Keratinocyte (primary cell): Measurements from ENCODE around the gene RNF157. TPM values are rescaled to one million over a fixed set of nuclear protein-coding genes. Genes with fewer than 3 reads are reported as not detected.

Source experiments
- DNase-seq: peaks from one replicate; pipeline ENCODE4 v3.0.0-alpha.2; 2011; ENCODE audit warnings: low read depth, missing footprints, low spot score
- FAIRE-seq: peaks from 2 replicates; lab custom pipeline; 2011; peaks lifted over from hg19 to GRCh38; lab: Jason Lieb, UNC
- H2AFZ ChIP-seq: 2 replicates; pipeline ENCODE4 v1.6.0; 2012; ENCODE audit warnings: low read length, control low read depth, inconsistent platforms; ENCODE audit not compliant: control insufficient read depth
- H3K27ac ChIP-seq: 2 replicates; pipeline ENCODE4 v1.5.1; 2011; ENCODE audit warnings: low read length; ENCODE audit not compliant: control insufficient read depth, insufficient read depth
- H3K27me3 ChIP-seq: 3 replicates; pipeline ENCODE4 v1.6.0; 2011; ENCODE audit warnings: low read length; ENCODE audit not compliant: control insufficient read depth, insufficient read depth; ENCODE audit errors: extremely low read depth
- H3K36me3 ChIP-seq, 2 experiments: 2 replicates in 1 of 2; 3 replicates in 1 of 2; pipeline ENCODE4 v1.5.1; 2011; ENCODE audit warnings: low read length in 2 of 2, mild to moderate bottlenecking in 1 of 2; ENCODE audit not compliant: control insufficient read depth in 2 of 2, insufficient read depth in 2 of 2; ENCODE audit errors: extremely low read depth in 1 of 2
- H3K4me1 ChIP-seq: 3 replicates; pipeline ENCODE4 v1.5.1; 2011; ENCODE audit warnings: low read length; ENCODE audit not compliant: control insufficient read depth, insufficient read depth; ENCODE audit errors: extremely low read depth
- H3K4me2 ChIP-seq: 3 replicates; pipeline ENCODE4 v1.6.0; 2011; ENCODE audit warnings: low read depth, low read length; ENCODE audit not compliant: control insufficient read depth, insufficient read depth; ENCODE audit errors: extremely low read depth
- H3K4me3 ChIP-seq, 3 experiments: fragments of 200-600 bp in 1 of 3; sonication (generic) in 1 of 3; 2 replicates in 2 of 3; 3 replicates in 1 of 3; pipeline ENCODE4 v1.5.1; 2011 to 2016; ENCODE audit warnings: low read length in 3 of 3, mild to moderate bottlenecking in 3 of 3, control low read depth in 2 of 3, inconsistent platforms in 1 of 3, low read depth in 1 of 3, mixed read lengths in 1 of 3, mixed run types in 1 of 3, moderate library complexity in 1 of 3; ENCODE audit not compliant: control insufficient read depth in 2 of 3, insufficient read depth in 2 of 3; ENCODE audit errors: extremely low read depth in 1 of 3
- H3K79me2 ChIP-seq: 2 replicates; pipeline ENCODE4 v1.6.0; 2012; ENCODE audit warnings: low read length; ENCODE audit not compliant: control insufficient read depth, insufficient read depth
- H3K9ac ChIP-seq: 3 replicates; pipeline ENCODE4 v1.6.0; 2011; ENCODE audit warnings: low read length; ENCODE audit not compliant: control insufficient read depth, insufficient read depth; ENCODE audit errors: extremely low read depth
- H3K9me1 ChIP-seq: 3 replicates; pipeline ENCODE4 v1.6.0; 2011; ENCODE audit warnings: low read length; ENCODE audit not compliant: control insufficient read depth, insufficient read depth; ENCODE audit errors: extremely low read depth
- H3K9me3 ChIP-seq: 2 replicates; pipeline ENCODE4 v1.5.1; 2012; ENCODE audit warnings: low read depth, low read length; ENCODE audit not compliant: control insufficient read depth
- H4K20me1 ChIP-seq: 3 replicates; pipeline ENCODE4 v1.6.0; 2011; ENCODE audit warnings: low read length; ENCODE audit not compliant: control insufficient read depth, insufficient read depth; ENCODE audit errors: extremely low read depth
- EZH2 ChIP-seq: IDR thresholded peaks from one replicate; pipeline ENCODE4 v1.6.1; 2012; ENCODE audit warnings: inconsistent platforms, mild to moderate bottlenecking, low read length, moderate library complexity
- dilution Hi-C: fragments of 300-500 bp; cut with MboI; formaldehyde crosslinking; loops from one replicate; pipeline ENCODE4 v1.7.0; 2020; ENCODE audit warnings: low sequenced_read_pairs; ENCODE audit not compliant: extremely low pct_ligation_motif_present
- polyA plus RNA-seq, 5 experiments: library from polyadenylated mRNA; depleted of rRNA in 3 of 5; stranded (reverse) in 3 of 5; stranded (forward) in 1 of 5; unstranded in 1 of 5; fragments of >200 nt; gene quantifications; 1 replicate in 1 of 5; 2 replicates in 3 of 5; 3 replicates in 1 of 5; pipeline versions ENCODE4 v1.2.1 to v1.2.3, GENCODE V29; 2011 to 2012; ENCODE audit warnings: missing spikeins in 2 of 5, low read depth in 1 of 5, low replicate concordance in 1 of 5
- small RNA-seq, 3 experiments: library from RNA; depleted of rRNA; stranded (forward); fragments of <200 nt; gene quantifications; one replicate each; pipeline ENCODE3, GENCODE V24; 2012; ENCODE audit warnings: low read depth in 3 of 3, low replicate concordance in 1 of 3; ENCODE audit not compliant: insufficient read length in 3 of 3
- TF ChIP-seq, protein P1 (sequence below), 3 experiments: IDR thresholded peaks in 1 of 3; conservative IDR thresholded peaks in 1 of 3; optimal IDR thresholded peaks in 1 of 3; 2 replicates in 2 of 3; 3 replicates in 1 of 3; pipeline versions ENCODE3 to v1.5.1; 2011; ENCODE audit warnings: low read length in 3 of 3, mild to moderate bottlenecking in 3 of 3, moderate library complexity in 2 of 3, control low read depth in 1 of 3, inconsistent platforms in 1 of 3; ENCODE audit not compliant: insufficient read depth in 2 of 3; ENCODE audit errors: extremely low read depth in 1 of 3

RNF157 gene
- polyA plus RNA-seq, 1 donor (not counting 4 experiments of a cell fraction or from before 2014, with no cell fraction given) = not detected

DNA sequence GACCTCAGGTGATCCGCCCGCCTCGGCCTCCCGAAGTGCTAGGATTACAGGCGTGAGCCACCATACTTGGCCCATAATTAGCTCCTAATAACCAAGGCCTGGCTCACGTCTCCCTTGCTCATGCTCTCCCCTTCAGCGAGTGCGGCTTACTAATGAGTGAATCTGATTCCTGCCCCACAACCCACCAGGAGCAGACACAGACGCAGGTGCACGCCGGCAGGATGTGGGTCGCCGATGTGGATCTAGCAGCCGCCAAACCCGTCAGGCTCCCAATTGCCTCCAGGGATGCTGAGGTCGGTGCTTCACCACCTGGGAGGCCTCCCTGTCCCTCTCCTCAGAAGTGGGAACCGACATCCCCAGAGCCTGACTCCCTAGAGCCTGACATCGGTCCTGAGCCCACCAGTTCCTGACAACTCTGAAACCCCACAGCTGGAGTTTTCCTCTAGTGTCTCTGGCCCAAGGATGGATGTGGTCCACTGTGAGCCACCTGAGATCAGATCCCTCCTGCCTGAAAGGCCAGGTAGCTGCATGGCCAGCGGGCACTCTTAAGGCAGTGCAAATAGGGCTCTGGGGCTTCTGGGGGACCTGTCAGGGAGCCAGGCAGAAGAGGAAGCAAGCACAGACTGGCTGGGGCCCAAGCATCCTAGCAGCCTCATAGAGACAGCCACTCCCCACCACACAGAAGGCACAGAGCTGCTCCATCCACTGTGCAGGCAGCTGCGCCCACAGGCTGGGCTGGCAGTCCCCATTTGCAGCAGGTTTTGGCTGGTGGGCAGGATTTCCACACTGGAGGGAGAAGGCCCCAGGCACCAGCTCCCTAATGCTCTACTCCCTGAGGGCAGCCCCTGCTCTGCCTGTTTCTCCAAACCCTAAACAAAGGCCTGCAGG, 147.5 kb downstream of the RNF157 start:
- H3K36me3 ChIP-seq = peaks cover 34 to 48% of the 10 kb centered on the region in 2 experiments
- peaks cover 2% of the 10 kb centered on the region for H3K9me1 ChIP-seq

More for the DNA sequence above, 147.5 kb downstream of the RNF157 start:
- DNase-seq (no peak), FAIRE-seq (no peak)
- Histone ChIP-seq H3K79me2 (no peaks in the 10 kb centered on the region), H3K27me3 (no peaks in the 10 kb centered on the region), H3K9ac (no peak overlapping the region), H3K4me2 (no peak overlapping the region), H3K27ac (no peak overlapping the region), H3K4me1 (no peaks in the 10 kb centered on the region), H3K9me3 (no peaks in the 10 kb centered on the region), H2AFZ (no peak overlapping the region), H4K20me1 (no peaks in the 10 kb centered on the region), H3K4me3 (no peak overlapping the region)
- TF ChIP-seq, protein P1, sequence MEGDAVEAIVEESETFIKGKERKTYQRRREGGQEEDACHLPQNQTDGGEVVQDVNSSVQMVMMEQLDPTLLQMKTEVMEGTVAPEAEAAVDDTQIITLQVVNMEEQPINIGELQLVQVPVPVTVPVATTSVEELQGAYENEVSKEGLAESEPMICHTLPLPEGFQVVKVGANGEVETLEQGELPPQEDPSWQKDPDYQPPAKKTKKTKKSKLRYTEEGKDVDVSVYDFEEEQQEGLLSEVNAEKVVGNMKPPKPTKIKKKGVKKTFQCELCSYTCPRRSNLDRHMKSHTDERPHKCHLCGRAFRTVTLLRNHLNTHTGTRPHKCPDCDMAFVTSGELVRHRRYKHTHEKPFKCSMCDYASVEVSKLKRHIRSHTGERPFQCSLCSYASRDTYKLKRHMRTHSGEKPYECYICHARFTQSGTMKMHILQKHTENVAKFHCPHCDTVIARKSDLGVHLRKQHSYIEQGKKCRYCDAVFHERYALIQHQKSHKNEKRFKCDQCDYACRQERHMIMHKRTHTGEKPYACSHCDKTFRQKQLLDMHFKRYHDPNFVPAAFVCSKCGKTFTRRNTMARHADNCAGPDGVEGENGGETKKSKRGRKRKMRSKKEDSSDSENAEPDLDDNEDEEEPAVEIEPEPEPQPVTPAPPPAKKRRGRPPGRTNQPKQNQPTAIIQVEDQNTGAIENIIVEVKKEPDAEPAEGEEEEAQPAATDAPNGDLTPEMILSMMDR (optimal IDR thresholded peaks at IDR 0.05 in 1 of 3, IDR thresholded peaks at IDR 0.05 in 1 of 3, conservative IDR thresholded peaks at IDR 0.05 in 1 of 3; ENCODE audit: extremely low read depth in 1 of 3, insufficient read depth in 2 of 3, low read length in 3 of 3) = no peak
- TF ChIP-seq EZH2 = no peak
- dilution Hi-C loops = no loop called here

Small RNAs within 50 kb of the gene (small RNA-seq; reads per million reads assigned to genes)
- gene ATP5MGP6 (0 reads per million in 3 experiments), gene MIR6868 (0 to 0.33 (median 0.25) reads per million in 3 experiments)

Other genes with a start within 250 kb of the RNF157 start
- 1.8 to 3.6 TPM (median 2.0 TPM) in 3 replicates for gene CDK3, start 239.6 kb downstream of the RNF157 start, polyA plus RNA-seq
- 6.4 to 11.9 TPM (median 7.6 TPM) in 3 replicates for gene EVPL, start 213.2 kb downstream of the RNF157 start, polyA plus RNA-seq
- 59.0 to 87.1 TPM (median 81.3 TPM) in 3 replicates for gene SRP68, start 168.0 kb downstream of the RNF157 start, polyA plus RNA-seq
- 0.06 TPM in 1 of 3 replicates, not detected in the others for gene GALR2, start 165.7 kb downstream of the RNF157 start, polyA plus RNA-seq
- not detected in 3 replicates for gene ZACN, start 161.3 kb downstream of the RNF157 start, polyA plus RNA-seq
- gene EXOC7, start 136.7 kb downstream of the RNF157 start, polyA plus RNA-seq = 60.6 to 90.9 TPM (median 61.0 TPM) in 3 replicates
- gene FOXJ1, start 99.2 kb downstream of the RNF157 start, polyA plus RNA-seq = 0.01 to 0.03 TPM (median 0.02 TPM) in 3 replicates
- gene UBALD2, start 24.9 kb upstream of the RNF157 start, polyA plus RNA-seq = 9.4 to 33.9 TPM (median 28.7 TPM) in 3 replicates
- gene QRICH2, start 67.8 kb upstream of the RNF157 start, polyA plus RNA-seq = 1.1 to 4.8 TPM (median 1.6 TPM) in 3 replicates
- gene PRPSAP1, start 113.4 kb upstream of the RNF157 start, polyA plus RNA-seq = 41.7 to 76.4 TPM (median 51.4 TPM) in 3 replicates
- gene SPHK1, start 144.1 kb upstream of the RNF157 start, polyA plus RNA-seq = 50.2 to 113 TPM (median 84.7 TPM) in 3 replicates
- 8.9 to 12.3 TPM (median 10.9 TPM) in 3 replicates for gene UBE2O, start 212.7 kb upstream of the RNF157 start, polyA plus RNA-seq
- not detected in 3 replicates for gene AANAT, start 227.1 kb upstream of the RNF157 start, polyA plus RNA-seq